GM19238 (cell line): ENCODE data around the gene FLVCR2.
"Not testable (repeated sequence)": the region's sequence is repeated elsewhere in the genome, so short reads cannot be mapped to it uniquely, and the experiment has no call there.

ENCODE experiments used
- DNase-seq: peaks from one replicate; pipeline ENCODE4 v3.0.0; 2011; ENCODE audit warnings: low spot score; ENCODE audit not compliant: insufficient read length

The FLVCR2 gene

DNA sequence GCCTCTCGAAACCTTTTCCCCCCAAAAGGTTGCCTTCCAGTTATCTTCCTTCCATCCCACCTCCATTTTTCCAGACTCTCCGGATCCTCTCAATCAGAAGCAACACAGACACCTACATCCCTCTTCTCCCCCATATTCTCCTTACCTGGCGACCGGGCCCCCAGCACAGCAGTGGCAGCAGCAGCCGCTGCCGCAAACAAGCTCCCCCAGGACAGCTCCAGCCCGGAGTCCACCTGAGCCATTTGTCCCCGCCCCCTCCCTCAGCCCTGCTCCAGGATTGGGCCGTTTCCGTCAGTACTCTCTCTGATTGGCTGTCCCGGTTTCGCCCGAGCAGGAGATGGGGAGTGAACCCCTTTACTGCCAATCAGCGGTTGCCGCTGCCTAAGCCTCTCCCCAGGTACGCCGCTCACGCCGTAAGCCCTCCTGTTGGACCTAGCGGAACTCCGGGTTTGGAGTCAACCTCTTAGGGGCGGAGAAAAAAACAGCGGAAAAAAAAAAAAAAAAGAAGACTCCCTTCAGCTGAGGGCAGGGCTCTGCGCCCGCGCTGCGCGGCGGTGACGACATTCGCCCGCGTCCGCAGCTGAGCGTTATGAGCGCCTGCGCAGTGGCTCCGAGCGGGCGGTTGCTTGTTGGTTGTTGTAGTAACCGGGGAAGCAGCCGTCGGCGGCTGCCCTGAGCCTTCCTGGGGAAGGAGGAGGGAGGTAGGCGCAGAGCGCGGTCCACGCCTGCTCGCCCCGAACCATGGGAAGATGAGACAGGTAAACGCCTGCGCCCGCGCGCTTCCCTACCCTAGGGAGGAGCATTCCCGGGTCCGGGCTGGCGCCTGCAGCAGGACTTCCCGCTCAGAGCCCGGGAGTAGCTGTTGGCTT lies 82.4 kb downstream of the FLVCR2 start, which contains the start of the genes ERG28 and TTLL5:
Gene ERG28, minus strand, starts transcription at position 247 of the 869 bp plus-strand sequence. CDS start 3,374 bp downstream, outside the sequence.
Gene TTLL5, plus strand, starts transcription at position 617 of the 869 bp plus-strand sequence. CDS start 1,904 bp downstream, outside the sequence.
- DNase-seq, result peak; percentile 96

DNA sequence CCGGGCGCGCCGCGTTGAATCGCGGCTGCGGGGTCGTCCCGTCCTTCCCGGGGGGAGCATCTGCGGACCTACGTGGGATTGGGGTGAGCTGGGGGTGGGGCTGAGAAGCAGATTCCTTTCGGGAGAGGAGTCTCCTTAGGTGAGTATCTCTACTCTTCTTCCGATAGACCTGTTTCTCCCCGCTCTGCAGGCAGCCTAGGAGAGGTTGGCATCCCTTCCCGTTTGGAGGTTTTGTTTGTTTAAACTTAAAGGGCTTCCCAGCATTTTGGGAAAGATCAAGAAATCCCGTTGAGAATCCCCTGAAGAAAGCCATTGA lies 83.0 kb downstream of the FLVCR2 start:
- no peak for DNase-seq

DNA sequence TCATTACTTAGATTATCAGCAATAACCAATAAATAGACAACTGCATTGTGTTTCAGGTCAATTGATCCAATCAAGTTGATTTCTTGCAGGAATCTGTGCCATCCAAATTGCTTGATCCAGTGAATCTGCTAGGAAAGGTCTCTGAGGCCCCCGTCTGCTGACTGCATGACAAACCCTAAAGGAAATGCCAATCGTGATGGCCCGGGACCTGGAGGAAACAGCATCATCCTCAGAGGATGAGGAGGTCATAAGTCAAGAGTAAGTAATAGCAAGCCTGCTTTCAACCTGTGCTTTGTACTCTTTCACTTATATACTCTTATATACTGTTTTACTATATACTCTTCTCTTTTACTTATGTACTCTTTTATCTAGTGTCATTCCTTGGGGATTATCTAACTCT lies 84.5 kb downstream of the FLVCR2 start:
- DNase-seq, result no peak

DNA sequence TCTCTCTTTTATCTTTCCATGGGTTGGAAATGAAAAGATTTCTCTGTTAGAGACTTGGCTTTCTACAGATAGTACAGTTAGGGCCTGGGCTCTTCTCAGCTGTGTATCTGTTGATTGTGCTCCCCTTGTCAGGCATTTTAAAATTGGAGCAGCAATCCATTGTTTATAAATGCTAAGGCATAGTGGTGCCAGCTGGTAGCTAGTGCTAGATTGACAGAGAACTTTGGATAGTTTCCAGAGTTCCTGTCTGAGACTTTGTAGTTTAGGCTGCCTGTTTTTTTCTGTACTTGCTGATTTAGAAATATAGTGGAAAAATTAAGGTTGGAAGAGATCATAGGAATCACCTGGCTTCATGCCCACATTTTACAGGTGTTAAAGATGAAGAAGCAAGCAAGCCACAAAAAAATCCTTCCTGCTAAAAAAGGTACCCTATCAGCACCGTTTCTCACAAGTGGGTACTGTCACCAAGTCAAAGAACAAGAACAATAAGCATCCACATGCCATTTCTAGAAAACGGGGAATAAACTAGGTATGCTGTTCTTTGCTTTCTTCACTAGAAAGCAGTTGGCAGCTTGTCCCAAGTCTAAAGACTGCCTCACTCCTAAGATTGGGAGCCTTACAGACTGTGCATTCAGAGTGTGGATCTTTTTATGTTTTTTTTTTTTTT lies 88.8 kb downstream of the FLVCR2 start:
- DNase-seq, result no peak

DNA sequence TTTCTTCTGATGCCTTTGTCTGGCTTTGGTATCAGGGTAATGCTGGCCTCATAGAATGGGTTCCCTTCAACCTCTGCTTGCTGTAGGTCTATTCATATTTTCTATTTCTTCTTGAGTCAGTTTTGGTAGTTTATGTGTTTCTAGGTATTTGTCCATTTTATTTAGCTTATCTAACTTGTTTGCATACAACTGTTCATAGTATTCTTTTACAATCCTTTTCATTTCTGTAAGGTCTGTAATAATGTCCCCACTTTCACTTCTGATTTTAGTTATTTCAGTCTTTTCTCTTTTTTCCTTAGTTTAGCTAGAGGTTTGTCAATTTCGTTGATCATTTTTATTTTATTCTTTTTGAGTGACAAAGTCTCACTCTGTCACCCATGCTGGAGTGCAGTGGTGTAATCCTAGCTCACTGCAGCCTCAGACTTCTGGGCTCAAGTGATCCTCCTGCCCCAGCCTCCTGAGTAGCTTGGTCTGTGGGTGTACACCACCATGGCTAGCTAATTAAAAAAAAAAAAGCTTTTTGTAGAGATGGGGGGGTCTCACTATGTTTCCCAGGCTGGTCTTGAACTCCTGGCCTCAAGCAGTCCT lies 94.3 kb downstream of the FLVCR2 start:
- no peak for DNase-seq

DNA sequence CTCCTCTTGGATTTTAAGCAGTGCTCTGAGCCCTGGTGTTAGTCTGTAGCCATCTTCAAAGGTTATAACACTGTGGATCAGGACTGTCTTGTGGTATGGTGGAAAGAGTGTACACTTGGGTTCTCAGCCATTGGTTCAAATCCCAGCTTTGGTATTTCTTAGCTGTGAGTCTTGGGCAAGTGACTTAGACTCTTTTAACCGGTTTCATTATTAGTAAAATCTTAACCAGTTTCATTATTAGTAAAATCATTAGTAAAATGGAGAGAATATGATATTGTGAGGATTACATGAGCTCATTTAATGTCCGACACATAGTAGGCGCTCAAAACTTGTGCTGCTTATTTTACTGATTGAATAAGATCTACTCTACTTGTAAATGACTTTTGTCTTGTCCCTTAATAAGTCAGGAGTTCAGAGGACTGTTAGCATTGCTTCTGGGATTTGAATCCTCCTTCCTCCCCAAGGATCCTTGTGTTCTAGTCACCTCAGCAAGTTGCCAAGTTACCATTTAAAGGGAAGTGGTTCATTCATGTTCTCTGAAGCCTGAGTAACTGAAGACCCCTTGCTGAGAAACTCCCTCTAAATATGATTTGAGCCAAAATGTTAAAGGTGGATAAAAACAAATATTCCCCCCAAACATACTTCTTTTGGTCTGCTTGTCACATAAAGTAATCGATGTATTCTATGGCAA lies 95.1 kb downstream of the FLVCR2 start:
- DNase-seq, result no peak

DNA sequence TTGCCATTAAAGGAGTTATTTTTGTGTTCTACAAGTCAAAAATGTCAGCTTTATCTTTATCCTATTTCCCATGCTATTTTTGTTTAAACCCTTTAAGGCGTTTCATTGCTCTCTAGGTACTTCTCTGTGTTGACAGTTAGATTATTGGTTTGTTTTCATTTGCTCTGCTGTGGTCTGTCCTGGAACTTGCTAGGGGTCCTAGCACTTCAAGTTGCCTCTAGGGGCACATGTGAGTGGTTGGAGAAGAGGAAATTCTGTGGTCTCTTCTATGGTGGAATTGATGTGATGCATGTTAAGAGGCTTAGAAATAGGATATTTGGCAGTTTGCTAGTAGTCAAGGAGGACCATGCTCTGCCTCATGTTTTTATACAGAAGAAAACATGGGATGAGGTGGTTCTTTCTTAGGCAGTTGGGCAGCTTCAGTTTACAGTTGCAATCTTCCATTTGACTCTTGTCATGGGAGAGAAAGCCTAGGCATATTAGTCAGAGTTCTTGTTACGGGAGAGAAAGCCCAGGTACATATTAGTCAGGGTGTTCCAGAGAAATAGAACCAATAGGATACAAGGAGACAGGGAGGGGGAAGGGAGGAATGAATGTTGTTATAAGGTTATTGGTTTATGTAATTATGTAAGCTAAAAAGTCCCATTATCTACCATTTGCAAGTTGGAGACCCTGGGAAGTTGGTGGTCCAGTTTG lies 97.0 kb downstream of the FLVCR2 start:
- DNase-seq, result no peak

DNA sequence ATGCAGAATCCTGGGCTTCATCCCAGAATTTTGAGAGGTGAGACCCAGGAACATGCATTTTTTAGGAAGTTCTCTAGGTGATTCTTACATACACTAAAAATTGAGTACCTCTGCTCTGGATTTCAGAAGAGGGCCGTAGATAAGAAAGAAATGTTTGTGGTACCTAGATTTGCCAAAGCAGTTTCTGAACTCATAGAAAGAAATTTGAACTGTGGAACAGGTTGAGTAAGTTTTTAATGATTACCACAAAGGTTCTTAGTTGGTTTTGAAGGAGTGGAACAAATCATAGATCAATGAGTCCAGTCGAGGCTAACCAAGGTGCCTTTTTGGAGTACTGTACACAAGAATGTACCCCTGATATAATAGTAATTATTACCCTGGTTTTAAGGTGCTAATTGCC lies 107.5 kb downstream of the FLVCR2 start:
- no peak for DNase-seq

DNA sequence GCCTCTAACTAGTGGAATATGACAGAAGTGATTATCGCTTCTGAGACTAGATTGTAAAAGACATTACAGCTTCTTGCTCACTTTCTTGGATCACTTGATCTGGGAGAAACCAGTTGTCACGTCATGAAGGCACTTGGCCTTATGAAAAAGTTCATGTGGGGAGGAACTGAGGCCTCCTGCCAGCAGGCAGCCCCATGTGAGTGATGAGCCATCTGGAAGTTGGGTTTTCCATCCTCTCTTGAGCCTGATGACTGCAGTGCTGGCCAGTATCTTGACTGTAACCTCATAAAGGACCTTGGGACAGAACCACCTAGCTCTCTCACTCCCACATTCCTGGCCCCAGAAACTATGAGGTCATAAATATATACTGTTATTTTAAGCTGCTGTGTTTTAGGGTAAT lies 110.6 kb downstream of the FLVCR2 start:
- no peak for DNase-seq

DNA sequence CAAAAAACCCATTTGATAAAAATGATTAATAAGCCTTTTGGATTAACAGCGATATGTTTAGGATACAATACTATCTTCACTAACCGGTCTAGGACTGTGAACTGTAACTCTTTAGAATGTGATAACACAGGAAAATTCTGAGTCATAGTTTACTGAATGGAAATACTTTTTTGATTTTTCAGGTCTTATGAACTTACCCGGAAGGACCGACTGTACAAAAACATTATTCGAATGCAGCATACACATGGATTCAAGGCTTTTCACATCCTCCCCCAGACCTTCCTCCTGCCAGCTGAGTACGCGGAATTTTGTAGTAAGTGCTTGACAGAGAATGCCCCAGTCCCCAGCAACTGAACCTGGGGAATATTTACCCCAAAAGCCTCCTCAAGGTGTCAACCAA lies 111.6 kb downstream of the FLVCR2 start:
- DNase-seq, result no peak

DNA sequence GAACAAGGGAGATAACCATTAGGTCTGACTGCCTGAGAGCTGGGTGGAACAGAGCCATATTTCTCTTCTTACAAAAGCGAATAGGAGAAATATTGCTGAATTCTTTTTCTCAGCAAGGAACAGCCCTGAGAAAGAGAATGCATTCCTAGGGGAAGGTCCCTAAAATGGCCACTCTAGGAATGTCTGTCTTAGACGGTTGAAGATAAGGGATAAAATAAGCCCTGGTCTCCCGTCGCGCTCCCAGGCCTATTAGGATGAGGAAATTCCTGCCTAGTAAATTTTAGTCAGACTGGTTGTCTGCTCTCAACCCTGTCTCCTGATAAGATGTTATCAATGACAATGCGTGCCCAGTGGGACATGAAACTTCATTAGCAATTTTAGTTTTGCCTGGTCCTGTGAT lies 116.6 kb downstream of the FLVCR2 start:
- DNase-seq, result not testable (repeated sequence)

DNA sequence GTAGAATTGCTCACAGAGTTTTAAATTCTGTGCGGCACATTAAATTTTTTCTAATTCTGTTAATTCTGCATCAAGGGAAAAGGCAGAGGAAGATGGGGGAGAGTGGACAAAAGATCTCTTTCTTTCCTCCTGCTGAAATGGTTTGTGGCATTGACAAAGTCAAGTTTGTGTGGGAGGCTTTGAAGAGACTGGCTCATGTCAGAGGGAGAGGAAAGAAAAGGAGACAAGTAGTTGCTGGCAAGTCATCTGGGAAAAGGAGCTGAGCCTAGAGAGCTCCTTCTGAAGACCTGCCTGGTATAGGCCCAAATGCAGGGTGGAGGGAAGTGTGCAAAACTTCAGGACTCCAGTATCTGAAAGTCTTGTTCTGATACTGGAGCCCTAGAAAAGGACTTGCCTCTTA lies 119.0 kb downstream of the FLVCR2 start:
- DNase-seq, result no peak
